HG02938 (cell line): ENCODE measurements around the gene E2F4.

Experiments
- ATAC-seq: cut with Tn5 transposase; IDR thresholded peaks from one replicate; pipeline ENCODE4 v1.9.1; 2021; ENCODE audit warnings: mild to moderate bottlenecking, moderate library complexity; ENCODE audit not compliant: unreplicated experiment

The E2F4 gene

DNA sequence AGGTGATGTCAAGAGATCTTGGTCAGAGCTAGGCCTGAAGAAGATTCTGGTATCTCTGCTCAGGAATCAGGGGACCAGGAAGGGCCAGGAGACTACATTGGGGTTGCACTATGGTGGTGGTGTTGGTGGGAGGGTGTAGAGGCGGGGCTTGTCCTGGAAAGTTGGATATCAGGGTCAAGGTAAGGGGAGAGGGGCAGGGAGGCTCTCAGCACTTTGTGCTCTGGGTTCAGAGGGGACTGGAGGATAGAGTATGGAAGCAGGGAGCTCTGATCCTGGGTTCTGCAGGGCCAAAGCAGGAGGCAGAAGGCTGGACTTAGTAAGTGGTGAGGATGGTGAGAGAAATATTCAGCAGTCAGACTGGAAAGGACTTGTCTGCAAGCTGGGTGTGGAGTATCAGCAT is 18.6 kb upstream of the E2F4 start:
- ATAC-seq: no peak

DNA sequence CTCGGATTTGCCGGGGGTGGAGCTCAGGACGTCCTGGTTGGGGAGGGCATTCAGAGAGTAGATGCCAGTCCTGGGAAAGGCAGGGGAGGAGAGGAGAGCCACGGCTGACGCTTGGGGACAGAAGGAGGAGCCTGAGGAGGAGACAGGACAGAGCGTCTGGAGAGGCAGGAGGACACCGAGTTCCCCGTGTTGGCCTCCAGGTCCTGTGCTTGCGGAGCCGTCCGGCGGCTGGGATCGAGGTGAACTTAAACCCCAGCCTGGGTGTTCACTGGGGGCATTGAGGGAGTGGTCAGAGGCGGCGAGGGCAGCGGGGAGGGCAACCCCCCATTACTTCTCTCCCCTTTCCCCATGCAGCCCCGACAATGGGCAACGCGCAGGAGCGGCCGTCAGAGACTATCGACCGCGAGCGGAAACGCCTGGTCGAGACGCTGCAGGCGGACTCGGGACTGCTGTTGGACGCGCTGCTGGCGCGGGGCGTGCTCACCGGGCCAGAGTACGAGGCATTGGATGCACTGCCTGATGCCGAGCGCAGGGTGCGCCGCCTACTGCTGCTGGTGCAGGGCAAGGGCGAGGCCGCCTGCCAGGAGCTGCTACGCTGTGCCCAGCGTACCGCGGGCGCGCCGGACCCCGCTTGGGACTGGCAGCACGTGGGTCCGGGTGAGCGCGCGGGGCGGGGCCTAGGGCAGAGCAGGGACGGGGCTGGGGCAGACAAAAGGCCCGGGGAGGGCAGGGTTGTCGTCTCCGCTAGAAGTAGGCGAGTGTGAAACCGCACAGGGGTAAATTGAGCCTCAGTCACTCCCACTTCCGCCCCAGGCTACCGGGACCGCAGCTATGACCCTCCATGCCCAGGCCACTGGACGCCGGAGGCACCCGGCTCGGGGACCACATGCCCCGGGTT is 17.9 kb upstream of the E2F4 start:
- ATAC-seq: no peak

GRCh38 chr16:67174706-67175231 is 17.2 kb upstream of the E2F4 start:
- no peak for ATAC-seq

- no peak for ATAC-seq
Measured at GRCh38 chr16:67176662-67177061, 15.3 kb upstream of the E2F4 start.

DNA sequence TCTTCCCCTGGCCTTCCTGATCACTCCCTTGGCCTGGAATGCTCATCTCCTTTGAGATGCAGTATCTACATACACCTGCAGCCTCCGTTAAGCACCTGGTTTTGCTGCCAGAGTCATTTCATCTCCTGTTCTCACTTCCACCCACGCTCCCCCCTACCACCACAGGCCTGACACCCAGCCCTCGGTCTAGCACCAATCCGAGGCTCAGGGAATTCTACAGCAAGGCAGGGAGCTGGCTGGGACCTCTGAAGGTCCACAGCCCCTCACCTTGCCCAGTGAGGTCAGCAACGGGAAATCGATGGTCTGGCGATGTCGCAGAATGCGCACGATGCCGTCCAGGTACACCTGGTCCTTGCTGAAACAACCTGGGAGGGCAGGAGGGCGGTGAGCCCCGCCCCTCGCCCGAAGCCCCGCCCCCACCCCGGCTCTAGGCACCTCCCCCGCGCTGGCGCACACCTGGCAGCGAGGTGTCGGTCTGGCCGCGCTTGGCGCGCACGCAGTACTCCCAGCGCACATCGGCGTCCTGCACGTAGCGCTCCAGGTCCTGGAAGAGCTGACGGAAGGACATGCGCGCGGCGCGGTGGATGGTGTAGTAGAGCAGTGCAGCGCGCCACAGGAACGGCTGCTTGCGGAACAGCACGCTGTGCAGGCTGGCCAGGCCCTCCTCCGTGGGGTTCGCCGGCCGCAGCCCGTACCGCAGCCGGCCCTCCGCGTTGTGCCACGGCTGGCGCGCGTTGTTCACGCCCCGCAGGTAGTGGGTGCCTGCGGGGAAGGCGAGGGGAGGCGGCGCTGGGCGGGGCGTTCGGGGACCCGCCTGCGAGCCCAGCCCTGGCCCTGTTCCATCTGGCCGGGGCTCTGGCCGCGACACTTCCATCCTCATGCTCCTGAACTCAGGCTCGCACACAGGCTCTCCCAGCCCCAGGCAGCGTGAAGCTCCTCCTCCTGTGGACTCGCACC is 13.9 kb upstream of the E2F4 start:
- ATAC-seq: no peak

- ATAC-seq: no peak
Measured at GRCh38 chr16:67179421-67180080, 12.4 kb upstream of the E2F4 start.

- no peak for ATAC-seq
Measured at GRCh38 chr16:67180166-67180565, 11.8 kb upstream of the E2F4 start.

DNA sequence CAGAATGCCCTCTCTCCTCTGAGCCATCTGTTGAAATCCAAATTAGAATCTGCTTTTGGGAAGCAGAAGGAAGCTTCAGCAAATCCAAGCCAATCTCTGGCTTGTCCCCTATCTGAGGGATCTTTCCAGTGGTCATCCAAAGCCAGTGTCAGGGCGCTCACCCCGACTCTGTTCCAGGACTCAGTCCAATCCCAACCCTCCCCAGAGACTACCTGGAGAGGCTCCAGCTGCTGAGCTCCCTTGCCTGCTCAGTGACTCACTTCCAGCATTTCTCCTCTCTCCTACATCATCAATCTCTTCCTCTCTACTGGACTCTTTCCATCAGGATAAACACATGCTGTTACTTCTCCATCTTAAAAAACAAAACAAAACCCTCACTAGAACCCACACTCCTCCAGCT is 10.6 kb upstream of the E2F4 start:
- no peak for ATAC-seq

GRCh38 chr16:67182288-67182687 is 9.7 kb upstream of the E2F4 start:
- ATAC-seq: no peak

DNA sequence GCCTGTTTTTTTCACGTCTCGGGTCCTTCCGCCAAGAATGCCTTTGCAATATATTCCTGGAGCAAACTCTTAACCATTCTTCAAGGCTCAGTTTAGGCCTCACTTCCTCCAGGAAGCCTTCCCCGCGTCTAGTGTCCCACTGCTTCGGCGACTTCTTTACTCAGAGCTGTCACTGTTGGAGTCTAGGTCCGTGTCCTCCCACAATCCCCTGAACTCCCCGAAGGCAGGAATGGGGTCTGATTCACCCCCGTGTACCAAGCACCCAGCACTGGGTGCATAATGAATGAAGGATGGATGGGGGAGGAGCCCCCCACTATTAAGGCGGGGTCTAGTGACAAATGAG is 8.7 kb upstream of the E2F4 start:
- ATAC-seq: no peak

- peak; percentile 90 for ATAC-seq
Measured at GRCh38 chr16:67183627-67184452, 8.1 kb upstream of the E2F4 start, which contains the start of gene MATCAP1. TSS of gene MATCAP1 (minus strand) at chr16:67183963. CDS start at chr16:67180610, 3,353 bp downstream.

DNA sequence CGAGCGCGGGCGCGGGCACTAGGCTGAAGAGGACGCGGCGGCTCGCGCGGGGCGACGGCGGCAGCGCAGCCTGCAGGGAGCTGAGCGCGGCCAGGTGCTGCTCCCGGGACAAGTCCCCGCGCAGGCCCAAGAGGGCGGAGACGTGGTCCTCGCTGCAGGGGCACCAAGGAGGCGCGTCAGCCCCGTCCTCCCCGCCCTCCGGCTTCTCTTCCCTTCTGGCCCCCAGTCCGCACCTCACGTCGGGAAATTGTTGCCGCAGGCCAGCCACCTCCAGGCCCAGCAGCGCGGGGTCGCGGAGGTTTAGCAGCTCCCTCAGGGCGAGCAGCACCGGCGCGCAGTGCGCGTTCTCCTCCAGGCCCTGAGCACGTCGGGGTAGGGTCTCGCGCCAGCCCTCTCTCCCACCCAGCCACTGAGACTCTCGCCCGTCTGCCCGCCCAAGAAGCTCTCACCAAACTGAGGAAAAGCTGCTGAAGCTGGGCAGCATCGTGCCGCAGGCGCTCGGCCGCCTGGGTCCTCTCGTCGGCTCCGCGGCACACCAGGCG is 7.4 kb upstream of the E2F4 start:
- no peak for ATAC-seq

DNA sequence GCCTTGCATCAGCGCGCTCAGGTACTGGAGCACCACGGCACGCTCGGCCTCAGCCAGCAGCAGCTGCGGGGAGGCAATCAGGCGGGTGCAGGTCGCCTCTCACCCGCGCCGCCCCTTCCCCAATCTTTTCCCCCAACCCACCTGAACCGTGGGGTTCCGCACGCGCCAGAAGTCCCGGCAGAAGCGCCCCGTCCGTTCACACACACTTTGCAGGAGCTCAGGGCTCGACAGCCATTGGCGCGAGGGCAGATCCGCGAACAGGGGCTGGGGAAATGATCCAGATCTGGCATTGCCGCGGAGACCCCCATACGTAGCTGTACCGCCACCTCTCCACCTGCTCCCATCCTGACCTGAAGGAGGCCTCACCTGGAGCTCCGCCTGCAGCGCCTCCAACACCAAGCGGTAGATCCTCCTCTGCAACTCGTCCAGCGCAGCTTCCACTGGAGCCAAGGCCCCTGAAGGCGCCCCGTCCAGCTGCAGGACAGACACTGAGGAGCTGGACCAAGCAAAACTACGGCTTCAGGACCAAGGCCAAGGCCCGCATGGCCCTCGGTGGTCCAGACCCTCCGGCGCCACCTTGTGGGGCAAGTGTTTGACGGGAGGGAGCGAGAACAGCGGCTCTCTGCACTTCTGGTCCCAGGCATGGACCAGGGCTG is 6.8 kb upstream of the E2F4 start:
- peak; percentile 26 for ATAC-seq

DNA sequence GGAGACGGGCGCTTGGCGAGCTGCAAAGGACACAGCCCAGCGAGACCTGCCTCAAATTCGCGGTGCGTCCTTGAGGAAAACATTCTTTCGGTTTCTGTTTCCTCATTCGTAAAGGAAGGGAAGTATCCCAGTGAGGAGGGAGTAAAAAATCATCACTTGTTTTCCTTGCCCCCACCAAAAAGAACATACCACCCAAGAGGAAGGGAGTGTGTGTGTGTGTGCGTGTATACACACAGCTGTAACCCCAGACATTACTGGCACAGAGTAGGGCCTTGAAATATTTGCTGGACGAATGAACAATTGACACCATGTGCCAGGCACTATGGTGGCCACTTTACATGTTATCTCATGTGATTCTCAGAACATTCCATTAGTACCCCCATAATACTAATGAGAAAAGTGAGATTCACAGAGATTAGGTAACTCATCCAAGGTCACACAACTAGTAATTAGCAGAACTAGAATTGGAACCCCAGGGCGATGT is 6.3 kb upstream of the E2F4 start:
- no peak for ATAC-seq

GRCh38 chr16:67186550-67186950 is 5.4 kb upstream of the E2F4 start:
- no peak for ATAC-seq

DNA sequence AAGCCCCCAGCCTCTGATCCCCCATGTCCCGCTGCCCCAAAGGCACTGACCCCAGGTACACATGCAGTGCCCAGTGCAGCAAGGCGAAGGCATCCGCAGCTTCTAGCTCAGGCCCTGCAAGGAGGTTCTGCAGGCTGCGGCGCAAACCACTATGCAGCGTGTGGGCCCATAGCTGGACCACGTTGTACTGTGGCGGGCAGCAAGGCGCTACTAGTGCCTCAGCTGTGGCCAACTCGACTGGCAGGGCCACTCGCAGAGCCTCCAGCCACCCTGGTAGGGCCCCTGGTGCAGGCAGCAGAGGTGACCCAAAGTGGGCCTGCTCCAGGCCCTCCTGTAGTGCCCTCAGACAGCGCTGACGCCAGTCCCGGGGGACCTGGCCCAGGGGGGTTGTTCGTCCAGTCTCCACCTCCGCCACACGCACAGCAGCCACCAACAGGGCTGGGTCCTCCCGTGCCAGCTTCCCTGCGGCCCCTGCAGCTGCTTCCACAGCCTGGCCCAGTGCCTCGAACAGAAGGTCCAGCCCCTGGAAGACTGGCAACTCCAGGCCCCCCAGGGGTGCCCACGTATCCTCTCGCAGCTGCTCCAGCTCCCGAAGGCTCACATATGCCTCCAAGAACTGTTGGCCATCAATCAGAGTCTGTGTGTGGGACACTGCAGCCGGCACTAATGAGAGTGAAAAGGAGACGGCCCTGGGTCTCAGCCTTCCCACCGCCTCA is 4.6 kb upstream of the E2F4 start:
- ATAC-seq: no peak

DNA sequence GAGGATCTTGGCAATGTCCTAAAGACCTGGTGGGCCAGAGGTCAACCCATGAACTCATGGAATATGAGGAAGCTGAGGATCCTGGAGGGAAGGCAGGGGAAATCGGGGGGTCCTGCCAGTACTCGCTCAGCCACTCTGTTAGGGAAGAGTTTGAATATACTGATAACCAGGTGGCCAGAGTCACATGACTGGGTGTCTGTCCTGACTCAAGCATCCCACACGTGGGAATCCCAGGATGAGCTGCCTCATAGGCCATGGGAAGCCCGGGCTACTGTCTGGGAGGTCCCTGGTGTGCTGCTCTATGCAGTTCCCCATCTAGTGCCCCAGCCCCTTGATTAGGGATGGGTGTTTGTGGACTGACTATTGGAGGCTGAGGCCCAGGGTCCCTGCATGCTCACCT is 3.6 kb upstream of the E2F4 start:
- ATAC-seq: no peak

DNA sequence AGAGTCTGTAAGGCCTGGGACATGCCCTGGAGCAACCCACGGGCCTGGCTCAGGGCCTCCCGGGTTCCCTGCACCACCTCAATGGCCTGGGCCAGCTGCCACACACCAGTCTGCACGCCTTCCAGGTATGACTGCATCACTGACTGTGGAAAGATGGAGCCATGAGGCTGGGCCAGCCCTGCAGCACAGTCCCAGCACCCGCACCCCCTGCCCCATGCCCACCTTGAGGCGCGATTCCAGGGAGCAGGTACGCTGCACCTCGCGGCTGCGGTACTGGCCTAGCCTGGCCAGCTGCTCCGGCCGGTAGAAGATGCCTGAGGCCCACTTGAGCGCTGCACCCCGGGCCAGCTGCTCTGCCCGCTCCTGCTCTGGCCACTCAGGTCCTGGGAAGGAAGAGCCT is 3.2 kb upstream of the E2F4 start:
- no peak for ATAC-seq

GRCh38 chr16:67190041-67190440 is 1.9 kb upstream of the E2F4 start, which contains the start of gene EXOC3L1:
TSS of gene EXOC3L1 (minus strand) at chr16:67190136. CDS start at chr16:67189676, 460 bp downstream.
- ATAC-seq: no peak
